Suprapubic skin (tissue), 4 donors: ENCODE data around the gene ANHX. TPM values are rescaled to one million over a fixed set of nuclear protein-coding genes. Genes with fewer than 3 reads are reported as not detected.
A peak's percentile ranks its signal among the peaks of the same experiment; 100 is the strongest.

Experiments used
- DNase-seq, 2 donors: peaks; one replicate each; pipeline ENCODE4 v3.0.0-alpha.2; 2019; ENCODE audit warnings: low spot score in 2 of 2
- H3K27ac ChIP-seq: fragments of 200-600 bp; sonication (generic); one replicate; pipeline ENCODE4 v1.5.1; 2019
- H3K27me3 ChIP-seq: fragments of 200-600 bp; sonication (generic); one replicate; pipeline ENCODE4 v1.5.1; 2019
- H3K36me3 ChIP-seq: fragments of 200-600 bp; sonication (generic); one replicate; pipeline ENCODE4 v1.5.1; 2019
- H3K4me1 ChIP-seq: fragments of 200-600 bp; sonication (generic); one replicate; pipeline ENCODE4 v1.5.1; 2019
- H3K4me3 ChIP-seq: fragments of 200-600 bp; sonication (generic); one replicate; pipeline ENCODE4 v1.5.1; 2019; ENCODE audit warnings: mild to moderate bottlenecking
- H3K9me3 ChIP-seq: fragments of 200-600 bp; sonication (generic); one replicate; pipeline ENCODE4 v1.5.1; 2019
- EP300 ChIP-seq: sonication (generic); formaldehyde crosslinking; IDR thresholded peaks from one replicate; pipeline ENCODE4 v1.6.1; 2017; ENCODE audit warnings: antibody characterized with exemption
- POLR2A ChIP-seq, 2 donors: fragments of 450-650 bp; IDR thresholded peaks; one replicate each; pipeline ENCODE4 v1.6.1; 2017; ENCODE audit warnings: antibody characterized with exemption in 2 of 2, mild to moderate bottlenecking in 2 of 2, moderate library complexity in 2 of 2
- POLR2AphosphoS5 ChIP-seq, 3 donors: sonication (generic); formaldehyde crosslinking; IDR thresholded peaks; one replicate each; pipeline ENCODE4 v1.6.1; 2017; ENCODE audit warnings: antibody characterized with exemption in 3 of 3
- whole genome bisulfite sequencing: methylation state at CpG from one replicate; pipeline ENCODE4 v1.1.5; 2018; 5-methylcytosine and 5-hydroxymethylcytosine counted together
- total RNA-seq, 4 donors: library from RNA; depleted of rRNA; stranded (reverse); fragments of >200 nt; gene quantifications; one replicate each; pipeline ENCODE4 v1.1.0, GENCODE V29; 2016
- TF ChIP-seq, protein P1 (sequence below), 2 donors: fragments of 200-600 bp in 1 of 2; fragments of 450-650 bp in 1 of 2; sonication (generic) in 1 of 2; IDR thresholded peaks; one replicate each; pipeline ENCODE4 v1.5.1; 2016 to 2019; ENCODE audit warnings: antibody characterized with exemption in 2 of 2, mild to moderate bottlenecking in 1 of 2, moderate library complexity in 1 of 2

ANHX gene
- total RNA-seq, 4 donors from 2014 or later = not detected

DNA sequence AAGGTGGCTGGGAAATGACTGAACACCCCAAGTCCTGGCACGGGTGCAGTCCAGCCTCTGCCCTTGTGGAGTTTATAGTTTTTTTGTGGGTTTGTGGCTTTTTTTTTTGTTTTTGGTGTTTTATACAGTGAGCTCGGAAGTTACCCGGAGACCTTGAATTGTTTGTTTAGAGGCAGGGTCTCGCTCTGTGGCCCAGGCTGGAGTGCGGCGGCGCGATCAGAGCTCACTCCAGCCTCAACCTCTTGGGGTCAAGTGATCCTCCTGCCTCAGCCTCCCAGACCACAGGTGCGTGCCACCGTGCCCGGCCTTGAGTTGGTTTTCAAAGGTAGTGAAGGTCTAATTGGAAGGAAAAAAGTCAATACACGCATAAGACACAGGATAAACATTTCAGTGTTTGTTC lies 879 bp upstream of the ANHX start:
- peaks cover 28% of the 10 kb centered on the region for H3K9me3 ChIP-seq
- H3K27me3 ChIP-seq = peaks cover 3% of the 10 kb centered on the region
- H3K4me1 ChIP-seq = no peaks in the 10 kb centered on the region
- no peak for DNase-seq
- no peak overlapping the region for H3K4me3 ChIP-seq
- 93% methylated on average over 12 of the region's 12 CpGs for WGBS
- no peak for TF ChIP-seq POLR2AphosphoS5 (IDR thresholded peaks at IDR 0.05)
- H3K27ac ChIP-seq = no peak overlapping the region
- no peaks in the 10 kb centered on the region for H3K36me3 ChIP-seq

- Histone ChIP-seq H3K36me3 (no peaks in the 10 kb centered on the region), H3K4me1 (no peaks in the 10 kb centered on the region)
- WGBS = 76% methylated on average over 6 of the region's 44 CpGs
These were observed 467 bp upstream of the ANHX start for GRCh38 chr12:133236144-133236543.

GRCh38 chr12:133234971-133235370 lies 706 bp downstream of the ANHX start:
- no peak overlapping the region for H3K27ac ChIP-seq
- H3K36me3 ChIP-seq = no peaks in the 10 kb centered on the region
- DNase-seq = peak in 1 of 2 donors; percentile 65
- WGBS = 57% methylated on average over 18 of the region's 20 CpGs
- H3K27me3 ChIP-seq = peaks cover 3% of the 10 kb centered on the region
- H3K4me1 ChIP-seq = no peaks in the 10 kb centered on the region
- no peak overlapping the region for H3K4me3 ChIP-seq
- TF ChIP-seq, protein P1, sequence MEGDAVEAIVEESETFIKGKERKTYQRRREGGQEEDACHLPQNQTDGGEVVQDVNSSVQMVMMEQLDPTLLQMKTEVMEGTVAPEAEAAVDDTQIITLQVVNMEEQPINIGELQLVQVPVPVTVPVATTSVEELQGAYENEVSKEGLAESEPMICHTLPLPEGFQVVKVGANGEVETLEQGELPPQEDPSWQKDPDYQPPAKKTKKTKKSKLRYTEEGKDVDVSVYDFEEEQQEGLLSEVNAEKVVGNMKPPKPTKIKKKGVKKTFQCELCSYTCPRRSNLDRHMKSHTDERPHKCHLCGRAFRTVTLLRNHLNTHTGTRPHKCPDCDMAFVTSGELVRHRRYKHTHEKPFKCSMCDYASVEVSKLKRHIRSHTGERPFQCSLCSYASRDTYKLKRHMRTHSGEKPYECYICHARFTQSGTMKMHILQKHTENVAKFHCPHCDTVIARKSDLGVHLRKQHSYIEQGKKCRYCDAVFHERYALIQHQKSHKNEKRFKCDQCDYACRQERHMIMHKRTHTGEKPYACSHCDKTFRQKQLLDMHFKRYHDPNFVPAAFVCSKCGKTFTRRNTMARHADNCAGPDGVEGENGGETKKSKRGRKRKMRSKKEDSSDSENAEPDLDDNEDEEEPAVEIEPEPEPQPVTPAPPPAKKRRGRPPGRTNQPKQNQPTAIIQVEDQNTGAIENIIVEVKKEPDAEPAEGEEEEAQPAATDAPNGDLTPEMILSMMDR (IDR thresholded peaks at IDR 0.05) = no peak
- no peak for TF ChIP-seq EP300
- no peak for TF ChIP-seq POLR2AphosphoS5 (IDR thresholded peaks at IDR 0.05)
- TF ChIP-seq POLR2A (IDR thresholded peaks at IDR 0.05) = no peak
- H3K9me3 ChIP-seq = peaks cover 26% of the 10 kb centered on the region

More at GRCh38 chr12:133236144-133236543, 467 bp upstream of the ANHX start:
- DNase-seq = no peak
- Histone ChIP-seq H3K9me3 (peaks cover 26% of the 10 kb centered on the region), H3K27ac (no peak overlapping the region), H3K27me3 (peaks cover 3% of the 10 kb centered on the region), H3K4me3 (no peak overlapping the region)
- TF ChIP-seq POLR2AphosphoS5 (IDR thresholded peaks at IDR 0.05) = no peak
- TF ChIP-seq POLR2A (IDR thresholded peaks at IDR 0.05) = no peak
- no peak for TF ChIP-seq EP300
- TF ChIP-seq, protein P1 (IDR thresholded peaks at IDR 0.05) = no peak

- Histone ChIP-seq H3K4me3 (no peak overlapping the region), H3K9me3 (peaks cover 25% of the 10 kb centered on the region), H3K27ac (no peak overlapping the region), H3K4me1 (no peaks in the 10 kb centered on the region), H3K36me3 (no peaks in the 10 kb centered on the region), H3K27me3 (peaks cover 3% of the 10 kb centered on the region)
- no peak for DNase-seq
- WGBS = 73% methylated on average over 5 of the region's 18 CpGs
- TF ChIP-seq POLR2AphosphoS5 (IDR thresholded peaks at IDR 0.05) (no peak), POLR2A (IDR thresholded peaks at IDR 0.05) (no peak), EP300 (no peak)
- TF ChIP-seq, protein P1 (IDR thresholded peaks at IDR 0.05) = no peak
These were observed 1.6 kb downstream of the ANHX start for GRCh38 chr12:133233993-133234564.

DNA sequence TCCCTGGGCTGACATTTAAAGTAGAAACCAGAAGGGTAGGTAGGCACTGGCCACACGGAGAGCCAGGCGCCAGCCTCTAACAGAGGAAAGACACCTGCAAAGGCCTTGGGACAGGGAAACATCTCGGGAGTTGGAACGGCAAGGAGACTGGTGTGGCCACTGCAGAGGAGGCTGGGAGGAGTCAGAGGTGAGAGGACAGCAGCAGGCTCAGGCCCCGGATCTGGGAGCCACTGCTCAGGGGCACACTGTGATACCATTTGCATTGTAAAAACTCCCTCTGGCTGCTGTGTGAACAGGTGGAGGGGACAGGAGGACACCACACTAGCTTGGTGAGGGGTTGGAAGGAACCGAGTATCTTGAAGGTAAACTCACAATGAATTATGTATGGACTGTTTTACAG lies 2.7 kb downstream of the ANHX start:
- peaks cover 24% of the 10 kb centered on the region for H3K9me3 ChIP-seq
- WGBS = 82% methylated on average over 6 of the region's 6 CpGs

More for the DNA sequence above, 2.7 kb downstream of the ANHX start:
- Histone ChIP-seq H3K27ac (no peak overlapping the region), H3K4me1 (no peaks in the 10 kb centered on the region), H3K4me3 (no peak overlapping the region), H3K27me3 (peaks cover 3% of the 10 kb centered on the region), H3K36me3 (no peaks in the 10 kb centered on the region)
- no peak for DNase-seq
- TF ChIP-seq EP300 = no peak
- no peak for TF ChIP-seq POLR2A (IDR thresholded peaks at IDR 0.05)
- TF ChIP-seq POLR2AphosphoS5 (IDR thresholded peaks at IDR 0.05) = no peak
- TF ChIP-seq, protein P1 (IDR thresholded peaks at IDR 0.05) = no peak
